ENCODE results near the gene FALEC. TPM values are rescaled to one million over a fixed set of nuclear protein-coding genes. Genes with fewer than 3 reads are reported as not detected.
A peak's percentile ranks its signal among the peaks of the same experiment; 100 is the strongest.

FALEC gene
- polyA plus RNA-seq, 2 of the 4 experiments (the other 2 are of a cell fraction): 0.36 to 0.80 TPM

- Histone ChIP-seq H3K4me3 (peak overlapping the region; percentile 91), H3K9me3 (no peaks in the 10 kb centered on the region), H3K4me2 (peak overlapping the region; percentile 74), H3K4me1 (peaks cover 53% of the 10 kb centered on the region), H3K27ac (peak overlapping the region; percentile 98)
- ChIA-PET CTCF (interaction anchor here (1.2 to 7.4 kb wide), 4 partner anchors 13 to 236 kb away, joined by 4 to 140 read pairs (median 6); no protein-coding TSS in a partner anchor), POLR2A (interaction anchor here (2.9 to 6.3 kb wide), 4 partner anchors 7 to 53 kb away, joined by 15 to 201 read pairs (median 68); partner anchors contain the start of gene ENSA)
- 8% methylated on average over 2 of the region's 2 CpGs for WGBS (ENCODE audit: missing lambda C conversion rate)
- FAIRE-seq (no peak), DNase-seq (ENCODE audit: low read depth in 1 of 2, low spot score in 1 of 2) (no peak), ATAC-seq (no peak)
- TF ChIP-seq REST (IDR thresholded peaks at IDR 0.05): peak; percentile 4; the same call in 1 of the 2 replicates
- no peak for TF ChIP-seq RAD21 (conservative IDR thresholded peaks at IDR 0.05 in 1 of 2, IDR thresholded peaks at IDR 0.05 in 1 of 2)
- TF ChIP-seq RARB (CRISPR knock-in tag; IDR thresholded peaks at IDR 0.05): 0 out of 2 replicates have a peak, but pooled peaks have one; percentile 6
Observed at GRCh38 chr1:150576794-150577556, 61.4 kb downstream of the FALEC start.

GRCh38 chr1:150577557-150578271 is 62.2 kb downstream of the FALEC start:
- ChIA-PET CTCF (interaction anchor here (0.8 to 7.4 kb wide), 7 partner anchors 14 to 235 kb away, joined by 4 to 140 read pairs (median 6); no protein-coding TSS in a partner anchor), POLR2A (interaction anchor here (2.0 to 6.3 kb wide), 10 partner anchors 8 to 52 kb away, joined by 6 to 201 read pairs (median 40); partner anchors contain the start of gene ENSA)
- peaks cover 46% of the 10 kb centered on the region for H3K4me1 ChIP-seq
- TF ChIP-seq HOXB5 (CRISPR knock-in tag; IDR thresholded peaks at IDR 0.05) (no peak), JUNB (IDR thresholded peaks at IDR 0.05) (no peak), NFE2L2 (conservative IDR thresholded peaks at IDR 0.05; ENCODE audit: low read length) (no peak), MYC (IDR thresholded peaks at IDR 0.05; ENCODE audit: borderline replicate concordance, low read length) (no peak), ESRRA (IDR thresholded peaks at IDR 0.05; ENCODE audit: borderline replicate concordance, low read length) (no peak), ELK1 (IDR thresholded peaks at IDR 0.05; ENCODE audit: low read depth, low read length) (no peak), NPAS2 (CRISPR knock-in tag; IDR thresholded peaks at IDR 0.05; ENCODE audit: borderline replicate concordance) (no peak), FOSB (CRISPR knock-in tag; IDR thresholded peaks at IDR 0.05) (peak; percentile 32; the same call in 1 of the 2 replicates), USF2 (IDR thresholded peaks at IDR 0.05) (no peak), HOXA7 (CRISPR knock-in tag; IDR thresholded peaks at IDR 0.05) (peak; percentile 55; the same call in 1 of the 2 replicates), EP300 (IDR thresholded peaks at IDR 0.05) (no peak)
- peak overlapping the region; percentile 98 for H3K27ac ChIP-seq
- FAIRE-seq: no peak
- H3K9me3 ChIP-seq: no peaks in the 10 kb centered on the region
- H3K4me3 ChIP-seq: peak overlapping the region; percentile 91
- 2% methylated on average over 11 of the region's 11 CpGs for WGBS (ENCODE audit: missing lambda C conversion rate)
- DNase-seq (ENCODE audit: low read depth in 1 of 2, low spot score in 1 of 2): no peak
- ATAC-seq: no peak
- H3K4me2 ChIP-seq: peak overlapping the region; percentile 74
